GM12872 (cell line): ENCODE results near the gene NMT2.

Experiments used
- TF ChIP-seq, protein P1 (sequence below): IDR thresholded peaks from 3 replicates; pipeline ENCODE4 v1.5.1; 2011; ENCODE audit warnings: low read depth, mild to moderate bottlenecking, low read length, moderate library complexity; ENCODE audit not compliant: insufficient read depth

NMT2 gene

DNA sequence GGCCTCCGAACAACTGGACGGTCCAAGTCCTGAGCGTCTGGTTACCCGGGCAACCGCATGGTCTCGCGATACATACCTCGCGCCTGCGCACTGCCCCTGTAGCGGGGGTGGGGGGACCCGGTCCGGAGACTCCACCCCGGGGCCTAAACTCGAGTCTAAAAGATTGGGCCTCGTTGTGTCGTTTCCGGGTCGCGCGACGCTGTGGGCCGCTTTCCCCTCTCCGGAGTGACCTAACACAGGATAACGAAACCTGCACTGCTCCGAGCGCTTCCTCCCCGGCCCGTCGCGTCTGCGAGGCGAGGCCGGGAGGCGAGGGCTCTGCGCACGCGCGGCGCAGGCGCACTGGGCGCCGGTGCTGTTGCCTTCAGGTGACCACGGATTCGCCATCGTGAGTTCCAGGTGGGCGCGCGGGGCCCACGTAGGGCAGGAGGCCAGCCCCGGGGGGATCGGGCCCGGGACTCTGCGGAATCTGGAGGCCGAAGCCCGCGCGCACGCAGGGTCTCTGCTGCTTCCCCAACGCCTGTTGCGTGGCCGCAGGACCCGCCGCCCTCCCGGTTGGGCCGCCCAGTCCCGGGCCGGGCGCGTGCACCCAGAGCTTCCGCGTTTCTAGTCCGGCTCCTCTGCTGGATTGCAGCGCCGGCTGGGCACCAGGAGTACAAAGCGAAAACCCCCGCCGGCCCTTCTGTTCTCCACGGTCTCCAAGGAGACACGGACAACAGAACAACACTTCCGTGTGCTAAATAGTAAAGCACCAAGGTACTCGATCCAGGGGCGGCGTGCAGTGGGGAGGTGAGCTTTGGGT lies 71.3 kb downstream of the NMT2 start, which contains the start of gene RPP38:
Gene RPP38, plus strand, starts transcription at position 345 of the 802 bp plus-strand sequence. CDS start 5,960 bp downstream, outside the sequence.
- TF ChIP-seq, protein P1, sequence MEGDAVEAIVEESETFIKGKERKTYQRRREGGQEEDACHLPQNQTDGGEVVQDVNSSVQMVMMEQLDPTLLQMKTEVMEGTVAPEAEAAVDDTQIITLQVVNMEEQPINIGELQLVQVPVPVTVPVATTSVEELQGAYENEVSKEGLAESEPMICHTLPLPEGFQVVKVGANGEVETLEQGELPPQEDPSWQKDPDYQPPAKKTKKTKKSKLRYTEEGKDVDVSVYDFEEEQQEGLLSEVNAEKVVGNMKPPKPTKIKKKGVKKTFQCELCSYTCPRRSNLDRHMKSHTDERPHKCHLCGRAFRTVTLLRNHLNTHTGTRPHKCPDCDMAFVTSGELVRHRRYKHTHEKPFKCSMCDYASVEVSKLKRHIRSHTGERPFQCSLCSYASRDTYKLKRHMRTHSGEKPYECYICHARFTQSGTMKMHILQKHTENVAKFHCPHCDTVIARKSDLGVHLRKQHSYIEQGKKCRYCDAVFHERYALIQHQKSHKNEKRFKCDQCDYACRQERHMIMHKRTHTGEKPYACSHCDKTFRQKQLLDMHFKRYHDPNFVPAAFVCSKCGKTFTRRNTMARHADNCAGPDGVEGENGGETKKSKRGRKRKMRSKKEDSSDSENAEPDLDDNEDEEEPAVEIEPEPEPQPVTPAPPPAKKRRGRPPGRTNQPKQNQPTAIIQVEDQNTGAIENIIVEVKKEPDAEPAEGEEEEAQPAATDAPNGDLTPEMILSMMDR = no peak

DNA sequence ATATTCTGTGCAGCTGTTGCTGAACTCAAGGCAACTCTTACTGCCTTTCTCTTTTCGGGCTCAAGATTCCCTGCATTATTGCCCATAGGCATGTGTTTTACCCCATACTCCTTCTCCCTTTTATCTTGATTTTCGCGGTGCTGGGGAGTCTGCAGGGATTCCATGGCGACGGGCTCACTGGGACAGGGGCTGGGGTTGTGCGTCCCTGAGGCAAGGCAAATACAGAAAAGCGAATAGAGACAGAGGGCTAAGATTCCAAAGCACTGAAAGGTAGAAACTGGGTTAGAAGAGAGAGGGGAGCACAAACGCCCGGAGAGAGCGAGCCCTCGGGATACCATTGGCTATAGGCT lies 71.9 kb downstream of the NMT2 start:
- TF ChIP-seq, protein P1 = no peak

DNA sequence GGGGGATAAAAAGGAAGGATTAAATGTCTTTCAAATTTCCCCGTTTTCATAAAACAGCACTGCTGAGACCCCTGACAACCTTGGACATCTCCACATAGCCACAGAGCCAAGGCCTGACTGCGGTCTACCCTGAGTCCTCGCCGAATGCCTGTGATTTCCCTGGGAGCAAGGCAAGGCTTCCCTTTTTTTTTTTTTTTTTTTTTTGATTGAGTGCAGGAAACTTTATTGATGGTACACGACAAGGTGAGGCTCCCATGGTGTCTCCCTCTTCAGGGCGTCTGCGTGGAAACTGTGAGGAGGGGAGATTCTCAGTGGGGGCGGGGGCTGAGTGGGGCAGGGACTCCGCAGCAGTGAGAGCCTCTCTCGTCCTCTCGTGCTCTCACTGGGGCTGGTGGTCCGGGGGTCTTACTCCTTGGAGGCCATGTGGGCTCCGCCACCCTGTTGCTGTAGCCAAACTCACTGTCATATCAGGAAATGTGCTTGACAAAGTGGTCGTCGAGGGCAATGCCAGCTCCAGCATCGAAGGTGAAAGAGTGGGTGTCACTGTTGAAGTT lies 75.6 kb downstream of the NMT2 start:
- TF ChIP-seq, protein P1 = no peak

DNA sequence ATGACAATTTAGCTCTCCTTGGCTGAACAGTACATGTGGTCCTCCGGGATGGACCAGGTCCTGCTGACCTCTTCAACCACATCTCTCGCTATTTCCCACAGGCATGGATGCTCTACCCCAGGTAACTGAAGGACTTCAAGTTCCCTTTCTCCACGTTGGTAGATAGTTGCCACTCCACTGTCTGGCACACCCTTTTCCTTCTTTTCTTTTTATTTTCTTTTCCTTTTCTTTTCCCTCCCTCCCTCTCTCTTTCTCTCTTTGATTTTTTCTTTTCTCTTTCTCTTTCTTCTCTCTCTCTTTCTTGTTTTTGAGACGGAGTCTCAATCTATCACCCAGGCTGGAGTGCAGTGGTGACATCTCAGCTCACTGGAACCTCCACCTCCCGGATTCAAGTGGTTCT lies 77.1 kb downstream of the NMT2 start:
- TF ChIP-seq, protein P1 = no peak

DNA sequence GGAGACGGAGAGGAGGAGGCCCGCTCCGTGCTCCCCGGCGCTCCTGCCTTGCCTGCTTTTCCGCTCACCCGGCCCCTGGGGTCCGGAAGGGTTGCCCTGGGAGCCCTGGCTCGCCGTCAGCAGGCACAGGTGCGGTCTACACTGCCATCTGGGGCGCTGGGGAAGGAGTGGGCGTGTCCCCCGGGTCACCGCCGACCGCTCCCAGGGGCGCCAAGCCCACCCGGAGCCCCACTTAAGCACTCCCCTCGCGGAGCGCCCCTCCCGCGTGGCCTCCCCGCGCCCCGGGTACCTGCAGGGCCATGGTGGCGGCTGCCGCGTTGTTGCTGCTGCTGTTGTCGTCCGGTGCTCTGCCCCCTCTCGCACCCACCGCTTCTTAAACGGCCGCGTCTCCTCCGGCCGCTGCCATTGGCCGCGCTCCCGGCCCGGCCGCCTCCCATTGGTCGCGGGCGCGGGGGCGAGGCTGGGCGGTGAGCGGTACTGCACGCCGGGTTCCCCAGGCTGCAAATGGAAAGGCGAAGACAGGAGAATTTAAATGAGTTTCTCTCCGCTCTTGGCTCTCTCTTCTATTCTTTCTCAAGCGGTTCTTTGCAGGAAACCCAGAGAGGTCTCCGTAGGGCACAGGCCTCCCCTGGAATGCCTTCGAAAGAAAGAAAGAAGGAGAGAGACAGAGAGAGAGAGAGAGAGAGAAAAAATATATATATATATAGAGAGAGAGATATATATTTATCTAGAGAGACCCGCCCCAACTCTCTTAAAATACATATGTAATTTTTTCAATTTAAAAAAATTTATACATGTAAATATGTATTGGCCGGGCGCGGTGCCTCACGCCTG lies 79.8 kb downstream of the NMT2 start, which contains the start of gene ACBD7:
Gene ACBD7, minus strand, starts transcription at position 349 of the 834 bp plus-strand sequence. Its CDS starts 48 bp downstream, at position 301.
- TF ChIP-seq, protein P1 = peak; percentile 38; the same call in 2 of the 3 replicates

DNA sequence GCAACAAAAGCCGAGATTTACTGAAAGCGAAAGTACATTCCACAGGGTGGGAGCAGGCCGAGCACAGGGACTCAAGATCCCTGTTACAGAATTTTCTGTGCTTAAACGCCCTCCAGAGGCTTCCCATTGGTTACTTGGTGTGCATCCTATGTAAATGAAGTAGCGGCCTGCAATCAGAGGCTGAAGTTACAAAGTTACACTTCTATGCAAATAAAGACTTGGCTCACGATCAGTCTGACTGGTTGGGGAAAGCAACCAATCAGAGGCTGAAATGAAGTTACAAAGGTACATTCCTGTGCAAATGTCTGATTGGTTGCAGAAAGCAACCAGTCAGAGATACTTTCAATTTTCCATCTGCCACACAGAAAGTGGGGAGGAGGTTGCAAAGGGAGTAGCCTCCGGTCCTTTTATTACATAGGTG lies 84.0 kb downstream of the NMT2 start:
- TF ChIP-seq, protein P1 = no peak
